Astrocyte of the hippocampus (primary cell): ENCODE measurements around the gene ACRBP.
A peak's percentile ranks its signal among the peaks of the same experiment; 100 is the strongest.

Source experiments
- DNase-seq: peaks from one replicate; pipeline ENCODE4 v3.0.0; 2011; ENCODE audit warnings: low read depth, low spot score

Gene ACRBP

DNA sequence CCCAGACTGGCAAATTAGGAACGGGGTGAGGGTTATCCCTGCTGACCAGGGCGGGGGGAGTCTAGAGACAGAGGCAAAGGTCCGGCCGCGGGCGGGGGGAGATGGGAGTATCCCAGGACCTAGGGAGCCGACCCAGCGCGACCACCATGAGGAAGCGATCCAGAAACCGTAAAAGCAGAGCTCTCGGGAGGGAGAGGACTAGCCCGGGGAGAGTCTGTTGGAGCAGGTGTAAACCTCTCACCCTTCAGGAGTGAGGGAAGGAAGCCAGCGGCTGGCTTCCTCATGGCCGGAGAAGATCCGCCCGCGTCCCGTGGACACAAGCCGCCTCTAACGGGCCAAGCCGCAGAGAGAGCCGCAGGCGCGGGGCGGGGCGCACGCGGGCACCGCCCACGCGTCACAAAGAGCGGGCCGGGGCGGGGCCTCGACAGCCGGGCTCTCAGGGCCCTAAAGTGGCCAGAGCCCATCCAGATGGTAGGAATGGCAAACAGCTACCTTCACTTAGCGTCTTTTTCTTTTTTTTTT, at the start of gene ACRBP:
TSS of gene ACRBP (minus strand) at position 350 of the 522 bp plus-strand sequence. CDS start at position 284, 66 bp downstream.
- peak; percentile 66 for DNase-seq

DNA sequence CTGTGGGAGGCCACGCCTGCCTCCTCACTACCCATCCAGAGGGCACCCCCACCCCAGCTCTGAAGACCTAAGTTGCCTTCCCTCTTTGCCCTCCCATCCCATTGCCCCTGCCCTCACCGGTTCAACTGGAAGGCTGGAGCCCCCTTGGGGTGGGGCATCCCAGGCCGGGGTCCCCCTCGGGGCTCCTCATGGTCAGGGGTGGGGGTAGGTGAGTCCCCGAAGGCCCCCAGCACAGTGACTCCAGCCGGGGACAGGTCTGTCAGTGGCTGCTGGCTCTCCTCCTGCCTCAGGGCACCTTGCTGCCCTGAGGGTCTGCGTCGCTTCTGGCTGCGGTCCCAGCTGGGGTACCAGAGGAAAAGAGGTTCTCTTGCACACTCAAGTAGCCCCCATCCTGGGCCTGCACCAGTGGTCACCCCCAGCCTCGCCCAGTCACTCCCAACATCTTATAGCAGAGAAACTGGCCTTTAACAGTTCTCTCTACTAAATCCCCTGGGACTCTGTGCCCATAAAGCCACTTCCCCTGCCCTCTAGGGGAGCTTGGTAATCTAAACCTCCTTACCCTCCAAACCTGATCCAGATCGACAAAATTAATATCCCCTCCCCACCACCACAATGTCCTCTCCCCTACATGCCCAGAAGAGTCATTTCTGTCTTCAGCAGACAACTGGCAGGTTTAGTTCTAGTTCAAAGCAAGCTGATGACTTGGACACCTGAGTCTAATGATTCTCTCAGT, 48.2 kb upstream of the ACRBP start:
- no peak for DNase-seq

DNA sequence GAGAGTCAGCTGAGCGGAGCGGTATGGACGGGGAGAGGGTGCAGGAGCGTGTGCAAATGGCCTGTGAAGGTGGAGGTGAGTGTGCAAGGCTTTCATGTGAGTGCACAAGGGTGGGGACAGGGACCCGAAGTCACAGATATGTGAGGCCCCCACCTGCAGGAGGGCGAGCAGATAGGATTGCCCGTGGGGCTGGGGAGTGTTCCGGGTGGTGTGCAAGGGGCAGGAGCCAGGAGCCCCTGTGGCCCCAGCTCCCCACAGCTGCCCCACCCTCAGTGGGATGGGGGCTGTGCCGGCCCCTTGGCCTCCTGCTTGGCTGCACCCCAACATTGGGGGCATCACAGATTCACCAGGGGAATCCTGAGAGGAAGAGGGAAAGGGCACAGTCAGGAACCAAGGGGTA, 47.5 kb upstream of the ACRBP start:
- no peak for DNase-seq

DNA sequence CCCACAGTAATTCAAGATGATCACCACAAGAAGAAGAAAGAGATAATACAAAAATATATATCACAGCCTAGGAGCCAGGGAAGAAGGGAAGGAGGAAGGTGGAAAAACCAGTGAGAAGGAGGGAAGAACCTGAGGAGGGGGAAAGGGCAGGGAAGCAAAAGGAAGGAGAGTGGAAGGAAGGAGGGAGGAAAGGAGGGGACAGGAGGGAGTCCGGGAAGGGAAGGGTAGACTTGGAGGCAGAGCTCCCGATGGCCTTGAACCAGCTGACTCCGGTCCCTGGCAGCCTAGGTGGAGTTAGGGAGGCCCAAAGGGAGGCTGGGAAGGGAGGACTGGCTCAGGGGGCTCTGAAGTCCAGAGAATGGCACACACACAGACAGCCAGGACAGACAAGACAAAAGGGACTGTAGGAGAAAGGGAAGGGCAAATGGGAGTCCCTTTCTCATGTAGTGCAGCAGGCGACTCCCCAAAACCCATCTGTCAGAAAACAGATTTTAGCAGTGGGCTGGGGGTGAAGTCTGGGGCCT, 46.7 kb upstream of the ACRBP start:
- no peak for DNase-seq

DNA sequence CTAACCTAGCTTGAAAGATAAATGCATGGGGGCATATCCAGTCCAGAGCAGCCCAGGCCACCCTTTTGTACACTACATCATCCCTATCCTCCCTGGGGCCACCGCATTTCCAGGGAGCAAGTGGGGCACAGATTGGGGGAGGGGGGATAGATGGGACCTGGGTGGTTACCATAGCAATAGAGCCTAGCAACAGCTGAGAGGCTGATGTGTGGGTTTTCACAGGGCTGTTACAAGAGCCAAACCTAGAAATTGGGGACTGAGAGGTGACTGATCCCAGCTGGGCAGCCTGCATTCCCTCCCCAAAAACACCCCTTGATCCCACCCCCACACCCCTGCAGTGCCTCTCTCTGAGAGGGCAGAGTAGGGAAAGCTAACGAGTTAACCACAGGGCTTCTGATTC, 45.7 kb upstream of the ACRBP start:
- DNase-seq, result no peak

DNA sequence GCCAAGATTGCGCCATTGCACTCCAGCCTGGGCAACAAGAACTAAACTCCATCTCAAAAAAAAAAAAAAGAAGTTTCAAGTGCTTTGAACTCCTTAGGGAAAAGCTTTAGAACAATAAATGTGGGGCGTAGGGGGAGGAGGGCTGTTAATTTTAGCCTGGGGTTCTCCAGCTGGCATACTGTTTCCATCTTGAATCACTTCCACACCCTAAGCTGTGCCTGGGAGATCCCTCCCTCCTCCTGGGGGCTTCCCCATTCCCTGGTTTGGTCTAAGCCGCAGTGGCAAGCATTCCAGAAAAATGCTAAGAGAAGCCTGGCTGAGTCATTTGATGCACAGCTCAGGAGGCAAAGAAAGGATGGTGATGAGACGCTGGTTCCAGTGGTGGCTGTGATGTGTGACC, 44.2 kb upstream of the ACRBP start:
- DNase-seq, result peak; percentile 74

DNA sequence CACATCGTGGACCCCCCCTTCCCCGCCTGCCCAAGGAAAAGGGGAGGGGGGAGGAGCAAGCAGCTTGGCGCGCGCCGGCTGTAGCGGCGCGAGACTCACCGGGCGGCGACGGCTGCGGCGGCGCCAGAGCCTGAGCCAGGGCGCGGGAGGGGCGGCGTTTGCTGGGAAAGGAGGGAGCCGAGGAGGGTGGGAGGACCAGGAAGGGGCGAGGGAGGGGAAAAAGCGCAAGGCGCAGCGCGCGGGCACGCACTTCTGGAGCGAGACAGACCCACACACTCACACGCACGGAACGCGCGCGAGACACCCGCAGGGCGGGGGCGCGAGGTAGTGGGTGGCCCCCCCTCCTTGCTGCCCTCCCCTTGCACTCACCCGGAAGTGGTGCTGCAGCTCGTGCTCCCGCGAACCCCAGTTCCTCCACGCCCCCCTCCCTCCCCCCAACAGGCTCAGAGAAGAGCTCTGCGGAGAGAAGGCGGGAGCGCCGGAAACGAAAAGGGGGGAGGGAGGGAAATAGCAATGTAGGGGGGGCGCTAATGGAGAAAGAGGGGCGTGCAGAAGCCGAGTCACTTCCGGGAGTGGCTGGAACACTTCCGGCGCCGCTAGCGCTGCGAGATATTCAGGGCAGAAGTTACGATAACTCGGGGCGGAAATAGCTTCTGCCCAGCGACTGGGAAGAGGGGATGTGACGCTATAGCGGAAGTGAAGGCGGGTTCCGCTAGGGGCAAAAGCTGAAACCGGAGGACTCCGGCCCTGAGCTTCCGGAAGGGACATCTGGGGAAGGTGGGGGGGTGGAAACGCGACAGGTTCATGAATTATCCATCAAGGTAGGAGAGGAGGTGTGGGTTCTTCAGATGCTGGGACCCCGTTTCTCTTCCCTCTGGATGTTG, 42.0 kb upstream of the ACRBP start, which contains the start of gene ZNF384:
TSS of gene ZNF384 (minus strand) at position 377 of the 884 bp plus-strand sequence. CDS start 9,855 bp downstream, outside the sequence.
- DNase-seq, result peak; percentile 99

DNA sequence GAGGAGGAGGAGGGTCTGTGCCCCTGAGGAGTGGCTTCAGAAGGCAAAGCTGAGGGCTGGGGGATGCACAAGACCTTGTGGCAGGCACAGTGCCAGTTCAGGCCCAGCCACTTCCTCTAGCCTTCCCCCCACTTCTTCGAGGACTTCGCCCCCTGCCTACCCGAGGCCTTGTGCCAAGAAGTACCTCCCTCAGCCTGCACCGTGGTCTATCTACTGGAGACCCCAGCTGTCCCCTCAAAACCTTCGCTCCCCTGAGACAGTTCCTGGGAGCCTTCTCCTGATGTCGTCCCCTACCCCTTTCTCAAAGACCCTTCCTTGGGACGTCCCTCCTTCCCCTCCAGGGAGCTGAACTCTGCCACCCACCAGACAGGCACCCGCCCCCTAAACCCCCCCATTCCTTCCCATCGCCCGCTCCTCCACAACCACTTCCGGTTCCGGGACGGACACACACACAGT, 41.3 kb upstream of the ACRBP start:
- peak; percentile 49 for DNase-seq

DNA sequence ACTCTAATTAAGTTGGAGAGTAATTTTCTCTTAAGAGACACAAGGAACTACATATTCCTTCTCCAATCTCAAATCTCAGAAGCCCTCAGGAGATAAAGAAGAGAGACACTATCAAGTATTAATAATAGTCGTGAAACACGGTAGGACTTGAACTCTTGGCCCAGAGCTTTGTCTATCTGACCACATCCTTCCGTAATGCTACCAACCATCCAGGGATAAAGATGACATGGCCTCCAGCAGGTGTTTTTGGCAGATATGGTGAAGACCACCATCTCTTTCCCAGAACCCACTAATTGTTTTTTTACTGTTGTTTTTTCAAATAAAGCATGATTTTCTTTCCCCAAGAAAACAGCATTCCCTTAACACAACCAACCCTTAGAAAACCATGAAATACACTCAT, 38.6 kb upstream of the ACRBP start:
- no peak for DNase-seq

DNA sequence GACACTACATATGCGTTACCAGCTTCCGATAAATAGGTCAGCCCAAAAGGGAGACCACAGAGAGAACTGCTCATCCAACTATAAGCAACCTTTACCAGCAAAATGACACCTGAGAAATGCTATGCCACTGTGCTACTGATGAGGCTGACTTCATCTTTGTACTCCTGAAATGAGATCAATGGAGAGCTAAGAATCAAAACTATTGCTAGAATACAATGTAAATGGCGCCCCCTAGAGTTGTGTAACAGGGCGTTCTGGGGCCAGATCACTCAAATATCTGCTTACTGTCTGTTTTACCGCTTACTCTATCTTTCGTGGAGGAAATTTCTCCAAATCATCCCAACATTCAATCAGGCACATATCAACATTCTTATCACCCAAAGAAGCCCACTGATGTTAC, 37.4 kb upstream of the ACRBP start:
- no peak for DNase-seq

DNA sequence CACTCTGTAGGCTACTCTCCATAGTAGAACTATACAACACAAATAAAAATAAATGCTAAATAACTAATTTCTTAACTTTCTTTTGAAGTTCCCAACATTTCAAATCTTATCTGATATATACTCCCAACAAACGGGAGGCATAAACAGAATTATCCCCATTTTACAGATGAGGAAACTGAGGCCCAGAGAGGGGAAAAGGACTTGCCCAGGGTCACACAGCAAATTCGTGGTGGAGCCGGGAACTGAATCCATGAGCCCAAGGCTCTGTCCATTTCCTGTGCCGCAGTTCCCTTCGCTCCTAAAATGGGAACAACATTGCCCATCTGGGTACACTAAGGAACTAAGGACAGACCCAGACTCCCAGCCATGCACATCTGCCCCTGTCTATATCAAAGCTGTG, 29.7 kb upstream of the ACRBP start:
- no peak for DNase-seq

DNA sequence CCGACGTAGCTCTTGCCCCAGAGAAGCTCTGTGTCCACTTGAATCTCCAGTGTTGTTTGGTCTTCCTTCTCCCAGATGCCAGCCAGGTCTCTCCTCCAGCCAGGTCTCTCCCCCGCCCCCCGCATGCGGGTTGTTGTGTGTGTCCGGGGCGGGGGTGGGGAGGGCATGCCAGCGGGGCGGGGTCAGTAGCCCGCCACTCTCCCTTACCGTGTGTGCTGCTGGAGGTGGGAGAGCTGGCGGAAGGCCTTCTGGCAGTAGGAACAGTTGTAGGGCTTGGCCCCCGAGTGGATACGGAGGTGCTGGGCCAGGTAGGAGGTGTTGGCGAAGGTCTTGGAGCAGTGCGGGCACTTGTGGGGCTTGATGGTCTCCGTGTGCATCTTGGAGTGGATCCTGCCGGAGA, 24.9 kb upstream of the ACRBP start:
- no peak for DNase-seq

DNA sequence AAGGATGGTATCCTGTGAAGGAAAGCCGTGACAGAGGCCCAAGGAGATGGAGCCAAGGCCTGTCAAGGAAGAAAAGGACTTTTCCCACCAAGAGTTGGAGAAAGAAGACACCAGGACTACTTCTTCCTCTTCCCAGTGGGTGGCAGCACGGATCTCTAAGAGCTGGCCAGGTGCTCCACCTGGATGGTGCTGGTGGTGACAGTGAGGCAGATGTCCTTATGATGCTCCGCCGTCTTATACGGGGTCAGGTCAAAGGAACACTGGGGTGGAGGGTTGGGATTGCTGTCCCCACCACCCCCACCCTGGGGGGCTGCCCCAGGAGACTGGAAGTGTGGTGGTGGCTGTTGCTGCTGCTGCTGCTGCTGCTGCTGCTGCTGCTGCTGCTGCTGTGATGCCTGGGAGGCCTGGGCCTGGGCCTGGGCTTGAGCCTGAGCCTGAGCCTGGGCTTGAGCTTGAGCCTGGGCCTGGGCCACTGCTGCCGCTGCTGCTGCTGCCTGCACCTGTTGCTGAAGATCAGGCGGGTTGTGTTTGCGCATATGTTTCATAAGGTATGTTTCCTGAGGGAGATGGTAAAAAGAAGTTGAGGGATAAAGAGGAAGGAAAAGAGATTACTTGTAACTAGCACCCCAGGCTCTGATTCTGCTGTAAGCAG, 20.5 kb upstream of the ACRBP start:
- no peak for DNase-seq

DNA sequence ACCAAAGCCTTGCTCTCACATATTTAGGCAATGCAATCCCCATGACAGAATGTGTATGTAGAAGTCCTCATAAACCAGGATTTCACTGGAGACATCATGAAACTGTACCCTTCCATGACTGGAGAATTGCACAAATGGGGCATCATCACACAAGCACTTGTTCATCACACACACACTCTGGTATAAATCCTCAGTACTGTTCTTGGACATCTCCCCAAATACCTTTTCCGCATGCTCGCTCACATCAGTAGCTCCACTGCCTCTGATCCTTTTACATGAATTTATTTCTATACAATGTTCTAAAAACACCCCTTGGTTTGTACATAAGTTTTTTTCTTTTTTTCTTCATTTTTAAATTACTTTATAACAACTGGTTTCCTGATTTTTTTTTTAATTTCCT, 19.0 kb upstream of the ACRBP start:
- DNase-seq, result peak; percentile 84

DNA sequence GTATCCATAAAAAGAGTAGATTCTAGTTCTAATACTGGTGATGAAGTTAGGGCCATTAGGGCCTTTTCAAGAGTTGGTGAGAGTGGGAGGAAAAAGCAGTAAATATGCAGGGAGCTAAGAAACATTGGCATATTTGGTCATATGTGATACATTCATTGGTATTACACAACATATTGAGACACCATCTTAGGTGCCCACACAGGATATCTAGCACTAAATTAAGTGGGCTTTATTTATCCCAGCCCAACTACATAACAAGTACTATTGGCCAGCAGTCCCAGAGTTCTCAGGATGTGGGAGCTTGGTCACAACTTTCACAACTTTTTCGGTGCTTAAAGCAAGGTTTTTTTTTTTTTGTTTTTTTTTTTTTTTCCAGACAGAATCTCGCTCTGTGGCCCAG, 17.7 kb upstream of the ACRBP start:
- DNase-seq, result no peak

DNA sequence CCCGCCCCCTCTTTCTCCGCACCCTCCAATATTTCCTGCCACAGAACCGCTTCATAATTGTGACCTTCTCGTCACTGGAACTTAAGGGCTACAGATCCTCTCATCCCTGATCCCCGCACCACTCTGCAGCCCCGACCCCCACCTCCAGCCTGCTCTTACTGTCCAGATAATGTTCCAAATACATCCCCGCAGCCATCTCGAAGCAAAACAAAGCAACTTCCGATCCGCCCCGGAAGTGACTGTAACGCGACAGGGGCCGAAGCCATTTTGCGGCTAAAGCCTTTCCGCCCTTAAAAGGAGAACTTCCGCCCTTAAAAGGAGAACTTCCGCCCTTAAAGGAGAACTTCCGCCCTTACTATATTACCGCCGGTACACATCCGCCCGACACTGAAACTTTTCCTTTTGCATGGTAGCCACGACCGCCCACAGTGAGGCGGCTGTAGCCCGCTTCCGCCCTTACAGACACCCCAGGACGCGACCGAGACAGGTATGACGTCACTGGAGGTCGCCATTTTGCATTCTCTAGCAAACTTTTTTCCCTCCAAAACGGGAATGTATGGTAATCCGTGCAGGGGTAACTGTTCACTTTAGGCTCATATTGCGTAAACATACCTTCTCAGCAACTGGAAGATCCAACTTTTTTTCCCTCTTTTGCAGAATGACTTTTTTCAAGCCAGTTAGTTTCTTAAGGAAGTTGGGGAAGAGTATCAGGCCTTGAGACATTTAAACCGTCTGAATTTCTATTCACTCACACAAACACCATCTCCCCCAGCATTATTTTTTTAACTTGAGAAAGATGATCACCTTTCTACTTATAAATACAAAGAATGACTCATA, 15.9 kb upstream of the ACRBP start, which contains the start of gene ING4:
TSS of gene ING4 (minus strand) at position 214 of the 837 bp plus-strand sequence. CDS start at position 196, 18 bp downstream.
- DNase-seq, result peak; percentile 99

DNA sequence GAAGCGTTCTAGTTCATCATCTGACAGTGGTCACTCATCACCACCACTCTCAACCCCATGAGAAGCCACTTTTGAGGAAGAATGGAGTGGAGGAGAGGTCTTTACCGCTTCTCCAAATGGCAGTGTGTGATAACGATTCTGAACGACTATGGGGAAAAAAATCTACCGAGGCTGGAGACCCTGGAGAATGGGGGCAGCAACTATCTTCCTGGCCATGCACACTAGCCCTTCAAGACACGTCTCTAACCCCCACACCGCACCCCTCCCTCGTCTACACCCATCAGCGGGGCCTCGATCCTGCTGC, 15.3 kb upstream of the ACRBP start:
- no peak for DNase-seq

DNA sequence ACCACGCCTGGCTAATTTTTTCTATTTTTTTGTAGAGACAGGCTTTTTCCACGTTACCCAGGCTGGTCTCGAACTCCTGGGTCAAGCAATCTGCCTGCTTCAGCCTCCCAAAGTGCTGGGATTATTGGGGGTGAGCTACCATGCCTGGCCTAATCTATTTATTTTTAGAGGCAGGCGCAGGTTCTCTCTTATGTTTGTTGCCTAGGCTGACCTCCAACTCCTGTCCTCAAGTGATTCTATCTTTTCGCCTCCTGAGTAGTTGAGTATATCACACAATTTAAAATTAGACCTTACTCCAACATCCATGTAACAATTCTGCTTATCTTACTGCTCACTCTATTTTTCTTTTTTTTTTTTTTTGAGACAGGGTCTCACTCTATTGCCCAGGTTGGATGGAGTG, 6.8 kb upstream of the ACRBP start:
- no peak for DNase-seq

DNA sequence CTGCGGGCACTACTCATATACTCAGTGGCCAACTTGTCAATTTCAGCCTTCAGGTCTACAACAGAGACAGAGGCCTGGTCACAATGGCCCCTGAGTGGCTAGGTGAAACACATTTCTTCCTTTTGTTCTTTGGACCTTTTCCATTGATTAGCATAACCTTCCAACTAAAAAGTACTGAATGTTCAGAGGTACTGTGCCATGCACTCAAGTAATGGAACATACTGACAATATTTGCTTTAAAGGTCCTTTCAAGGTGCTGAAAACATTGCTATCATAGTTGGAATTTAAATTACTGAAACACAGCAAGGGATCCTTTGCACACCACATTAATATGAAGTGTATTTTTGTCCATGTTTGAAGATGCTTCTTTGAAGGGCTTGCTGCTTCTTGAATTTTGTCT, 6.1 kb upstream of the ACRBP start:
- no peak for DNase-seq

DNA sequence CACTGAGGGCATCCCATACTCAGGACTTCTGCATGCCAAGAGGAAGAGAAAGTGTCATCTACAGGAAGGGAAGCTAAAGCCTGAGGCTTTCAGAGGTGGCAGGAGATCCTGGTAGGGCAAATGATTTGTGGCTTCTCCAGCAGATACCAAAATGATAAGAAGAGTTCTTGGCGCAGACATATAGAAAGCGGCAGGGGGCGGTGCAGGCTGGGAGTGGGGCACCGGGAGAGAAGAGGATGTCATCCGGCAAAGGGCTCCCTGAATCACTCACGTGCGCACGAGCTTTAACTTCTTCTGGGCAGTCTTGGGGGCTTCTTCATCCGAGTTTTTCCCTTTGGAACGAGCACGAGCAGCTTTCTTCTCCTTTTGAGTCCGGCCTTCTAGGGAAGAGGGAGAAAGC, 5.2 kb upstream of the ACRBP start:
- no peak for DNase-seq

DNA sequence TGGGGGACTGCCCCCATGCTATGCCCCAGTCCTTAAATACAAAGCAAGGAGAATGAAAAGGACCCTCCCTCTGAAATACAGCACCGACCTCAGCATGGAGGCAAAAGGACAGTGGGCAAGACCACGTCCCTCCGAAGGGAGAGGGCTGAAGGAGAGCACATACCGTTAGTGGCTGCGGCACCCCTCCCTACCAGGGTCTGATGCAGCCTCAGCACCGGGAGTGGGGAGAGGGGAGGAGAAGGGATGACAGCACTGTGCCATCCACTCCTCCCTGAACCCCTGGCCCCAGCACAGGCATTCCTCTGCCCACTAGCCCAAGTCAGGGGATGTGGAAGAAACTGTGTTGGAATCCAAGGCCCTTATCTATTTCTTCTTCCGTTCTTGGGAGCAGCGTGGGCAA, 3.6 kb upstream of the ACRBP start:
- DNase-seq, result no peak
